ENCODE data around the gene CNGA2. TPM values are rescaled to one million over a fixed set of nuclear protein-coding genes. Genes with fewer than 3 reads are reported as not detected.

CNGA2 gene
- total and polyA plus RNA-seq, 2 of the 4 experiments (the other 2 are of a cell fraction): not detected

DNA sequence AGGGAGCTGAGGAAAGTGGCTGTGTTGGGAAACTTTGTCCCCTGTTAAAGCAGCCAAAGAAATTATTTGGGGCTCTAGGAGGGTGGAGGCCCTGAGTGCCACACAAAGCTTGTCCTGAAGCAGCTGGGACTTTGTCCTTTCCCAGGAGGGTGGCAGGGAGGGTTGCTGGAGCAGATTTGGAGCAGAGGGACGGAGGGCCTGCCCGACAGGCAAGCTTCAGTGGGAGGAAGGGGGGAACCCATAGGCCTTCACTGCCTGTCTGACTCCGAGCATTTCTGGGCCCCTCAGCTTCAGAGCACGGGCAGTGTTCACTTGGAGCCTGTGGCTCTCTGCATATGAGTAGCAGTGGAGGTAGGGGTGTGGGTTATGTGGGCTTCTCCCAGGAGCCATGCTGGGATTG, 7.2 kb upstream of the CNGA2 start:
- no peaks in the 10 kb centered on the region for H3K36me3 ChIP-seq (ENCODE audit: control insufficient read depth, insufficient read depth, low read length)
- 42% methylated on average over 2 of the region's 4 CpGs; no CpG with 5 or more reads in 1 of the 2 experiments for WGBS, 2 experiments (ENCODE audit: extremely low coverage in 2 of 2, insufficient read length in 1 of 2)
- no peak overlapping the region for H4K5ac ChIP-seq (ENCODE audit: low read depth, low read length)
- no peaks in the 10 kb centered on the region for H3K4me1 ChIP-seq (ENCODE audit: control insufficient read depth, insufficient read depth, low read length)
- DNase-seq (no peak), ATAC-seq (ENCODE audit: low read depth) (no peak)
- no peaks in the 10 kb centered on the region for H3K9me3 ChIP-seq (ENCODE audit: control insufficient read depth, insufficient read depth, low read length)
- H3K23ac ChIP-seq (ENCODE audit: low read depth, low read length): no peak overlapping the region
- intact Hi-C loops (cut with micrococcal nuclease): no loop called here
- ChIA-PET POLR2A (ENCODE audit: unreplicated experiment) (no interaction called here), CTCF (no interaction called here)
- no peak overlapping the region for H3K4me3 ChIP-seq (ENCODE audit: insufficient read depth, low read depth, low read length)
- no peaks in the 10 kb centered on the region for H3K27me3 ChIP-seq (ENCODE audit: control insufficient read depth, insufficient read depth, low read length)
- in situ Hi-C loops (cut with MboI; ENCODE audit: low sequenced_read_pairs): no loop called here
- H4K8ac ChIP-seq (ENCODE audit: low read depth in 2 of 2, low read length in 2 of 2): no peak overlapping the region
- no peak overlapping the region for H3K14ac ChIP-seq (replicated peaks; ENCODE audit: low read depth, low read length)
- H3K9ac ChIP-seq (ENCODE audit: low read depth, low read length): no peak overlapping the region
- H4K91ac ChIP-seq (ENCODE audit: insufficient read depth, low read depth, low read length): no peak overlapping the region
- H3K27ac ChIP-seq (ENCODE audit: insufficient read depth, low read length): no peak overlapping the region
- H2AK9ac ChIP-seq (replicated peaks; ENCODE audit: low read depth, low read length, poor library complexity): no peak overlapping the region
- H3K79me1 ChIP-seq (ENCODE audit: low read depth in 1 of 2, low read length in 2 of 2): no peaks in the 10 kb centered on the region
- H2BK5ac ChIP-seq (ENCODE audit: low read depth, low read length, poor library complexity, severe bottlenecking): no peak overlapping the region
- H2BK20ac ChIP-seq (ENCODE audit: low read depth, low read length): no peak overlapping the region
- TF ChIP-seq BHLHE40 (IDR thresholded peaks at IDR 0.05; ENCODE audit: low read depth, low read length) (no peak), CHD1 (IDR thresholded peaks at IDR 0.05; ENCODE audit: low read depth, low read length) (no peak), RCOR1 (IDR thresholded peaks at IDR 0.05; ENCODE audit: insufficient replicate concordance, low read length) (no peak), MAFK (IDR thresholded peaks at IDR 0.05; ENCODE audit: low read depth, low read length) (no peak), POLR2A (IDR thresholded peaks at IDR 0.05; ENCODE audit: low read depth, low read length) (no peak), RFX5 (IDR thresholded peaks at IDR 0.05; ENCODE audit: low read depth, low read length) (no peak), CEBPB (IDR thresholded peaks at IDR 0.05; ENCODE audit: low read depth, low read length) (no peak), RAD21 (IDR thresholded peaks at IDR 0.05; ENCODE audit: low read length) (no peak), FOS (IDR thresholded peaks at IDR 0.05; ENCODE audit: low read depth, low read length) (no peak), MAZ (IDR thresholded peaks at IDR 0.05; ENCODE audit: borderline replicate concordance, low read depth, low read length) (no peak), NFE2L2 (IDR thresholded peaks at IDR 0.05; ENCODE audit: low read depth, low read length) (no peak), MXI1 (IDR thresholded peaks at IDR 0.05; ENCODE audit: borderline replicate concordance, low read depth, low read length) (no peak), SMC3 (IDR thresholded peaks at IDR 0.05; ENCODE audit: low read depth, low read length) (no peak)
- TF ChIP-seq, protein P1, sequence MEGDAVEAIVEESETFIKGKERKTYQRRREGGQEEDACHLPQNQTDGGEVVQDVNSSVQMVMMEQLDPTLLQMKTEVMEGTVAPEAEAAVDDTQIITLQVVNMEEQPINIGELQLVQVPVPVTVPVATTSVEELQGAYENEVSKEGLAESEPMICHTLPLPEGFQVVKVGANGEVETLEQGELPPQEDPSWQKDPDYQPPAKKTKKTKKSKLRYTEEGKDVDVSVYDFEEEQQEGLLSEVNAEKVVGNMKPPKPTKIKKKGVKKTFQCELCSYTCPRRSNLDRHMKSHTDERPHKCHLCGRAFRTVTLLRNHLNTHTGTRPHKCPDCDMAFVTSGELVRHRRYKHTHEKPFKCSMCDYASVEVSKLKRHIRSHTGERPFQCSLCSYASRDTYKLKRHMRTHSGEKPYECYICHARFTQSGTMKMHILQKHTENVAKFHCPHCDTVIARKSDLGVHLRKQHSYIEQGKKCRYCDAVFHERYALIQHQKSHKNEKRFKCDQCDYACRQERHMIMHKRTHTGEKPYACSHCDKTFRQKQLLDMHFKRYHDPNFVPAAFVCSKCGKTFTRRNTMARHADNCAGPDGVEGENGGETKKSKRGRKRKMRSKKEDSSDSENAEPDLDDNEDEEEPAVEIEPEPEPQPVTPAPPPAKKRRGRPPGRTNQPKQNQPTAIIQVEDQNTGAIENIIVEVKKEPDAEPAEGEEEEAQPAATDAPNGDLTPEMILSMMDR (conservative IDR thresholded peaks at IDR 0.05; ENCODE audit: low read depth, low read length): no peak
- TF ChIP-seq, protein P2, sequence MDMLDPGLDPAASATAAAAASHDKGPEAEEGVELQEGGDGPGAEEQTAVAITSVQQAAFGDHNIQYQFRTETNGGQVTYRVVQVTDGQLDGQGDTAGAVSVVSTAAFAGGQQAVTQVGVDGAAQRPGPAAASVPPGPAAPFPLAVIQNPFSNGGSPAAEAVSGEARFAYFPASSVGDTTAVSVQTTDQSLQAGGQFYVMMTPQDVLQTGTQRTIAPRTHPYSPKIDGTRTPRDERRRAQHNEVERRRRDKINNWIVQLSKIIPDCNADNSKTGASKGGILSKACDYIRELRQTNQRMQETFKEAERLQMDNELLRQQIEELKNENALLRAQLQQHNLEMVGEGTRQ (IDR thresholded peaks at IDR 0.05; ENCODE audit: low read depth, low read length): no peak
- TF ChIP-seq, protein P3, sequence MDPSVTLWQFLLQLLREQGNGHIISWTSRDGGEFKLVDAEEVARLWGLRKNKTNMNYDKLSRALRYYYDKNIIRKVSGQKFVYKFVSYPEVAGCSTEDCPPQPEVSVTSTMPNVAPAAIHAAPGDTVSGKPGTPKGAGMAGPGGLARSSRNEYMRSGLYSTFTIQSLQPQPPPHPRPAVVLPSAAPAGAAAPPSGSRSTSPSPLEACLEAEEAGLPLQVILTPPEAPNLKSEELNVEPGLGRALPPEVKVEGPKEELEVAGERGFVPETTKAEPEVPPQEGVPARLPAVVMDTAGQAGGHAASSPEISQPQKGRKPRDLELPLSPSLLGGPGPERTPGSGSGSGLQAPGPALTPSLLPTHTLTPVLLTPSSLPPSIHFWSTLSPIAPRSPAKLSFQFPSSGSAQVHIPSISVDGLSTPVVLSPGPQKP (IDR thresholded peaks at IDR 0.05; ENCODE audit: borderline replicate concordance, low read depth, low read length): no peak
- no peak overlapping the region for H3K56ac ChIP-seq (ENCODE audit: extremely low read depth, insufficient read depth, low read length)
- no peak overlapping the region for H3K4me2 ChIP-seq (ENCODE audit: low read depth, low read length)
- H2AFZ ChIP-seq (replicated peaks; ENCODE audit: low read length, poor library complexity): no peak overlapping the region
- no peaks in the 10 kb centered on the region for H3K9me1 ChIP-seq (ENCODE audit: insufficient read depth, low read length)
- no peak overlapping the region for H2AK5ac ChIP-seq (ENCODE audit: low read depth, low read length)
- H2BK15ac ChIP-seq (ENCODE audit: low read depth, low read length): no peak overlapping the region
- H4K20me1 ChIP-seq (ENCODE audit: insufficient read depth, low read length): no peaks in the 10 kb centered on the region
- no peak overlapping the region for H2BK120ac ChIP-seq (ENCODE audit: low read depth, low read length)
- dilution Hi-C loops (cut with HindIII; ENCODE audit: low sequenced_read_pairs, unreplicated experiment): no loop called here
- BruUV-seq (replicated peaks): no TSS peak
- no peak overlapping the region for H3K4ac ChIP-seq (ENCODE audit: low read depth, low read length)
- H3K18ac ChIP-seq (ENCODE audit: low read depth, low read length): no peak overlapping the region

All from IMR-90 (cell line).